Ascending aorta (tissue), 2 donors: Measurements from ENCODE around the gene BAIAP3. TPM values are rescaled to one million over a fixed set of nuclear protein-coding genes. Genes with fewer than 3 reads are reported as not detected.

Experiments
- DNase-seq, 2 donors: peaks; one replicate each; pipeline ENCODE4 v3.0.0-alpha.2; 2019; ENCODE audit warnings: low spot score in 2 of 2
- H3K27ac ChIP-seq, 2 donors: fragments of 200-600 bp; sonication (generic); one replicate each; pipeline ENCODE4 v1.5.1; 2016 to 2017; ENCODE audit warnings: mild to moderate bottlenecking in 1 of 2
- H3K27me3 ChIP-seq: fragments of 200-600 bp; sonication (generic); one replicate; pipeline ENCODE4 v1.5.1; 2017
- H3K36me3 ChIP-seq, 2 donors: fragments of 200-600 bp; sonication (generic); one replicate each; pipeline ENCODE4 v1.5.1; 2016
- H3K4me1 ChIP-seq, 2 donors: fragments of 200-600 bp; sonication (generic); one replicate each; pipeline ENCODE4 v1.5.1; 2016 to 2017; ENCODE audit warnings: mild to moderate bottlenecking in 1 of 2
- H3K4me3 ChIP-seq, 2 donors: fragments of 200-600 bp; sonication (generic); one replicate each; pipeline ENCODE4 v1.5.1; 2016 to 2017; ENCODE audit warnings: mild to moderate bottlenecking in 1 of 2
- H3K9me3 ChIP-seq, 2 donors: fragments of 200-600 bp; sonication (generic); one replicate each; pipeline ENCODE4 v1.5.1; 2016
- intact Hi-C: fragments of 100-400 bp; cut with DNase I; formaldehyde crosslinking; loops from one replicate; pipeline ENCODE4 v1.15.1; 2023
- total RNA-seq: library from RNA; depleted of rRNA; stranded (reverse); fragments of >200 nt; gene quantifications from one replicate; pipeline ENCODE4 v1.1.0, GENCODE V29; 2016
- TF ChIP-seq, protein P1 (sequence below), 3 experiments: fragments of 200-600 bp in 2 of 3; fragments of 450-650 bp in 1 of 3; sonication (generic) in 2 of 3; IDR thresholded peaks; one replicate each; pipeline ENCODE4 v1.5.1; 2016 to 2019; ENCODE audit warnings: antibody characterized with exemption in 3 of 3, mild to moderate bottlenecking in 1 of 3, moderate library complexity in 1 of 3

BAIAP3 gene
- total RNA-seq, 1 donor from 2014 or later: 0.64 TPM

DNA sequence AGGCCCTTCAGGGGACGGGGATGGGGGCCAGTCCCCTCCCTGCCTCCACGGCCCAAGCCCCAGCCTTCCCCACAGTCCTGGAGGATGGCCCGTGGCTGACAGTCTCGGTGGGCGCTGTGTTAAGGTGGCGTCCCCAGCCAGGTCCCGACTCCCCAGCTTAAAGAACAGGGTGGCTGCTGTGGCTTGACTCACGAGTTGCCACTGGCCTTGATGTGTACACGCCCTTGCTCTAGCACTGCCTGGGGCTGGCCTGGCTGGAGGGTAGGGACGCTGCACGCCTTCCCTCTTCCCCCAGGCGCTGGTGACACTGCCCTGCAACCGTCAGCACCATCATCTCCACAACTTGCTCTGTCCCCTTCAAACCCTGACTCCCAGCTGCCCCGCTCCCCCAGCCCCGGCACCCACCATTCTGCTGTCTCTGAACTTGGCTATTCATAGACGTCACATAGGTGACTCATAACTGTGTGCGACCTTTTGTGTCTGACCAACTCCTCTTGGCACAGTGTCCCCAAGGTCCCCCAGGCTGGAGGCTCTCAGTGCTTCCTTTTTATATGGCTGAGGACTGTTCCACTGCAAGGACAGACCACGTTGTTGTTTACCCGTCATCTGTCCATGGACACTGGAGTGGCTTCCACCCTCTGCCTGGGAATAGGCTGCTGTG is 24.6 kb downstream of the BAIAP3 start:
- H3K4me1 ChIP-seq: peaks cover 0 to 2% of the 10 kb centered on the region in 2 donors
- DNase-seq: no peak
- H3K9me3 ChIP-seq: no peaks in the 10 kb centered on the region
- H3K27ac ChIP-seq: no peak overlapping the region
- intact Hi-C loops: no loop called here
- no peak overlapping the region for H3K4me3 ChIP-seq
- peaks cover 15 to 27% of the 10 kb centered on the region in 2 donors for H3K36me3 ChIP-seq
- TF ChIP-seq, protein P1, sequence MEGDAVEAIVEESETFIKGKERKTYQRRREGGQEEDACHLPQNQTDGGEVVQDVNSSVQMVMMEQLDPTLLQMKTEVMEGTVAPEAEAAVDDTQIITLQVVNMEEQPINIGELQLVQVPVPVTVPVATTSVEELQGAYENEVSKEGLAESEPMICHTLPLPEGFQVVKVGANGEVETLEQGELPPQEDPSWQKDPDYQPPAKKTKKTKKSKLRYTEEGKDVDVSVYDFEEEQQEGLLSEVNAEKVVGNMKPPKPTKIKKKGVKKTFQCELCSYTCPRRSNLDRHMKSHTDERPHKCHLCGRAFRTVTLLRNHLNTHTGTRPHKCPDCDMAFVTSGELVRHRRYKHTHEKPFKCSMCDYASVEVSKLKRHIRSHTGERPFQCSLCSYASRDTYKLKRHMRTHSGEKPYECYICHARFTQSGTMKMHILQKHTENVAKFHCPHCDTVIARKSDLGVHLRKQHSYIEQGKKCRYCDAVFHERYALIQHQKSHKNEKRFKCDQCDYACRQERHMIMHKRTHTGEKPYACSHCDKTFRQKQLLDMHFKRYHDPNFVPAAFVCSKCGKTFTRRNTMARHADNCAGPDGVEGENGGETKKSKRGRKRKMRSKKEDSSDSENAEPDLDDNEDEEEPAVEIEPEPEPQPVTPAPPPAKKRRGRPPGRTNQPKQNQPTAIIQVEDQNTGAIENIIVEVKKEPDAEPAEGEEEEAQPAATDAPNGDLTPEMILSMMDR (IDR thresholded peaks at IDR 0.05): no peak
- H3K27me3 ChIP-seq: no peaks in the 10 kb centered on the region

DNA sequence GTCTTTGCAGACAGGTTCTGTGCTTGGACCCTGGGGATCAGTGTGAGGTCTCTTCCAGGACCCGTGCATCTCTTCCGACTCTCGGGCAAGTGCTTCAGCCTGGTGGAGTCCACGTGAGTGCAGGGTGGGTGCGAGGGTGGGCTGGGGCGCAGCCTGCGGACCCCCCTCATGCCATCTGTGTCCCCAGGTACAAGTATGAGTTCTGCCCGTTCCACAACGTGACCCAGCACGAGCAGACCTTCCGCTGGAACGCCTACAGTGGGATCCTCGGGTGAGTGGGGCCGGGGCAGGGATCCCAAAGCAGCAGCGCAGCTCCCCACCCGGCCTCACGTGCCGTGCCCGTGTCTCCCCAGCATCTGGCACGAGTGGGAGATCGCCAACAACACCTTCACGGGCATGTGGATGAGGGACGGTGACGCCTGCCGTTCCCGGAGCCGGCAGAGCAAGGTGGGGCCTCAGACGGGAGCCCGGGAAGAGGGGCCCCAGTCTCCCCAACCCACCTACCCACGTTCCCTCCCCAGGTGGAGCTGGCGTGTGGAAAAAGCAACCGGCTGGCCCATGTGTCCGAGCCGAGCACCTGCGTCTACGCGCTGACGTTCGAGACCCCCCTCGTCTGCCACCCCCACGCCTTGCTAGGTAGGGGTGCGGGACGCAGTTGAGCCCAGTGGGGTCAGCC is 28.4 kb downstream of the BAIAP3 start:
- no peaks in the 10 kb centered on the region for H3K27me3 ChIP-seq
- no peak overlapping the region for H3K4me3 ChIP-seq
- TF ChIP-seq, protein P1 (IDR thresholded peaks at IDR 0.05): no peak
- intact Hi-C loops: no loop called here
- H3K9me3 ChIP-seq: no peaks in the 10 kb centered on the region
- H3K36me3 ChIP-seq: peaks cover 46 to 57% of the 10 kb centered on the region in 2 donors
- H3K27ac ChIP-seq: no peak overlapping the region
- DNase-seq: no peak
- no peaks in the 10 kb centered on the region for H3K4me1 ChIP-seq

DNA sequence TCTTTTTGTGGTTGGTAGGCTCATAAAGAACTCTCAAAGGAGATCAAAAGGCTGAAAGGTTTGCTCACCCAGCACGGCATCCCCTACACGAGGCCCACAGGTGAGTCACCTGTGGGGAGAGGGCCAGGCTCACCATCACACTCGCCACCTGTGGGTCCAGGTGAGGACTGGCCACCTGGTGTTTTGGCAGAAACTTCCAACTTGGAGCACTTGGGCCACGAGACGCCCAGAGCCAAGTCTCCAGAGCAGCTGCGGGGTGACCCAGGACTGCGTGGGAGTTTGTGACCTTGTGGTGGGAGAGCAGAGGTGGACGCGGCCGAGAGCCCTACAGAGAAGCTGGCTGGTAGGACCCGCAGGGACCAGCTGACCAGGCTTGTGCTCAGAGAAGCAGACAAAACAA is 29.4 kb downstream of the BAIAP3 start:
- H3K9me3 ChIP-seq: no peaks in the 10 kb centered on the region
- no peak overlapping the region for H3K27ac ChIP-seq
- DNase-seq: no peak
- peaks cover 49 to 63% of the 10 kb centered on the region in 2 donors for H3K36me3 ChIP-seq
- TF ChIP-seq, protein P1 (IDR thresholded peaks at IDR 0.05): no peak
- intact Hi-C loops: no loop called here
- H3K27me3 ChIP-seq: no peaks in the 10 kb centered on the region
- no peaks in the 10 kb centered on the region for H3K4me1 ChIP-seq
- H3K4me3 ChIP-seq: no peak overlapping the region

DNA sequence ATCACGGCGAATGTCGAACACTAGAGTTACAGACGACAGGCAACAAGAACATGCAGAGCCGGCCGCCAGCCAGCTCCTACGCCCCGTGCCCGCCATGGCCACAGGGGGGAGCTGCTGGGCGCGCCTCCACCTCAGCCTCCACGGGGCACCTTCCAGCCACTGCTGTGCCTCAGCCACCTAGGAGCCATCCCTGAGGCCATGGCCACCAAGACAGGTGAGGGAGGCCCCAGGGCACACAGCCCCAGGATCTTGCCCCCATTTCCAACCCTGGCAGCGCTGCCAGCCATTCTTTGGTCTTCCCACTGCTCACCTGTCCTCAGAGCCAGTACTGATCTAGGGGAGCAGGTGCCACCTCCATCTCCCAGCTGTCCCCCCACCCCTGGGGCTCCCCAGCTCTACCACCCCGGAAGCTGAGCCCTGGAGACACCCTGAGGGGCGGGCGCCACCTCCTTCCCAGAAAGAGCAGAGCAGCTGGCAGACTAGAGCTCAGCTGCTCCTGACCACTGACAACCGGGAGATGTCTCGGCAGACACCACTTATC is 30.1 kb downstream of the BAIAP3 start:
- Histone ChIP-seq H3K4me1 (no peaks in the 10 kb centered on the region), H3K9me3 (no peaks in the 10 kb centered on the region), H3K27ac (no peak overlapping the region), H3K4me3 (no peak overlapping the region), H3K27me3 (no peaks in the 10 kb centered on the region), H3K36me3 (peaks cover 52 to 63% of the 10 kb centered on the region in 2 donors)
- TF ChIP-seq, protein P1 (IDR thresholded peaks at IDR 0.05): peak; percentile 43 to 62 (median 50)
- intact Hi-C loops: no loop called here
- DNase-seq: no peak

DNA sequence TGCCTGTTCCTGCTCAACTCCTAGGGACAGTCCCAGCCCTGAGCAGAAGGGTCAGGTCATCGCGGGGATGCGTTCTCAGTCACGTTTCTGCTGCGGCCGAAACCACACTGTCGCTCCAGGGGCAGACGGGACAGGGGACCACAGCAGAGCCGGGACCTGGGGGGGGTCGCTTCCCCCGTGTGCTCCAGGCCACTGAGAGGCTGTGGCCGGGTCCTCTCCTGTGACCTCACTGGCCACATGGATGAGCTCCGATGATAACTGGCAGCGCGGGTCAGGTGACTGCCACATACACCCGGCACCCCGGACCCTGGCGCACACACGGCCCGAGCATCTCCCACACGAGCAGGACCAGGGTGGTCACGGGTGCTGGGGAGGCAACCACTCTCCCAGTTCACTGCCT is 31.1 kb downstream of the BAIAP3 start:
- H3K9me3 ChIP-seq: no peaks in the 10 kb centered on the region
- intact Hi-C loops: no loop called here
- no peak overlapping the region for H3K4me3 ChIP-seq
- H3K36me3 ChIP-seq: peaks cover 53 to 64% of the 10 kb centered on the region in 2 donors
- TF ChIP-seq, protein P1 (IDR thresholded peaks at IDR 0.05): no peak
- H3K27me3 ChIP-seq: no peaks in the 10 kb centered on the region
- no peak for DNase-seq
- H3K4me1 ChIP-seq: no peaks in the 10 kb centered on the region
- no peak overlapping the region for H3K27ac ChIP-seq
